ENCODE results near the gene ATP6V0D1.

ATP6V0D1 gene

DNA sequence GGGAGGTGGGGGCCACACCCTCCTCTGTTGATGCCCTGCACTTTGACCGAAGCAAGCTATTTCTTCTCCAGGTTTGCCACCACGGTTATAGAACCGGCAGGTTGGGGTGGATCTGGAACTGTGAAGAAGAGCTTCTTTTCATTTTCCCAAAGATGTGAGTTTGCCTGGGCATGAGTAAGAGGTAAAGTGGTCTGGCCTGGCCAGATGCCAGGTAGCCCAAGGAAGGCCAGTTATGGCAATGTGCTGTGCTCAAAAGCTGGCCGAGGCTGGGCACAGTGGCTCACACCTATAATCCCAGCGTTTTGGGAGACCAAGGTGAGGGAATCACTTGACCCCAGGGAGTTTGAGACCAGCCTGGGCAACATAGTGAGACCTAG is 18.7 kb downstream of the ATP6V0D1 start:
- no peak for DNase-seq

DNA sequence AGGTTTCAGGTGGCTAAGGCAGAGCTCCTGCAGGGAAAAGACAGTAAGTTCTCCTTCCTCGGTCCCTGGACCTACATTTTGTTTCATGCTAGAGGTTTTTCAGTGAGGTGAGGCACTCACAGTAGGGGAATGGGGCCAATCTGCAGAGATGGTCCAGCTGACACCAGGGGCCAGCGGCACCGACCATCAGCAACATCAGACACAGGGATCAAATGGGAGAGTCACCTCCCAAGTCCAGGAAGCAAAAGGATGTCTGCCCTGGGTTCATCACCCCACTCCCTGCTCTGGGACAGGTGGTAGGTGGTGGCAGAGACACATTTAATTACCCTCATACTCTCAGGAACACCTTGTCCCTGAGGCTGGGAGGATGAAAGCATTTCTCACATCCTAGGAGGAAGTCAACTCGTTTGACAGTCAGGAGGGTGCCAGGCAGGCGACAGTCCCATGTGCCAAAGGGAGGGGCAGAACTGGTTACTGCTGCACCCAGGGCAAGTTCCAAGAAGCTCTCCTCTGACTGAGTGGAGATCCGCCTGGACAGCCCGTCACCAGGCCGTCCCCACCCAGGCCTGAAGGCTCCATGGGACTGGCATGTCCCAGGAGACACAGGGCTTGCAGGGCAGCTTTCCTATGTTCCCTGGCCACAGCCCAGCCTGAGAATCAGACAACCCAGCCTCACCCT is 19.2 kb downstream of the ATP6V0D1 start:
- DNase-seq: no peak

DNA sequence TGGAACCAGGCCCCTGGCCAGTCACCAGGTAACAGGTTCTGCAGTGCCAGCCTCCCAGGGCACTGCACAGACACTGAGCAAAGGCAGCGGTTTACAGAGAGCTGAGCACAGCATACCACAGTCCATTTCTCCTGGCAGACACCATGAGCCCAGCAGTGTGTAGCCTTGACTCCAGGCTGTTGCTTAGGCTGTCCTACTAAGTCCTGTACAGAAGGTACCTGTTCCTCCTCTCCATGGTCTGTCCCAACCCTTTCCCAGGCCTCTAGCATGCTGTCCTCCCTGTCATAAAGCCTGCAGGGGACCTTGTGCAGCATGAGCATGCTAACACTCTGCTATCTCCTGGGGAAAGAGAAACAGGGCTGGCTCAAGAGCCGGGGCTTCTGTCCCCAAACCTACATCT is 20.0 kb downstream of the ATP6V0D1 start:
- no peak for DNase-seq

DNA sequence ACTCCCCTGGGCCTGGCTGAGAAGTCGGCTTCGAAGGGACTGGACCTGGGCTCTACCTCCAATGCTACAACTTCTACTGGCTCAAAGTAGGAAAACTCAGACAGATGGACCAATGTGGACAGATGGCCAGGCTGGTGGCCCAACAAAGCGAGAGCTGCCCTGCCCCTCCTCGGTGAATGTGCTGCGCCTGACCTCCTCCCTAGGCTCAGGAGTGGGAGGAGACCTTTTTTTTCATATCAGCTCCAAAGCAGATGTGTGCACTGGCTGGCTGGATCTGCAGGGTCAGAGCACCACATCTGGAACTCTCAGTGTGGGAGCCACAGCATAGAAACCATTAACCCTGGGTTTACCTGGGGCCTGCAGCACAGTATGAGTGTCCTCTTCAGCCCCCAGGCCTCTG is 20.8 kb downstream of the ATP6V0D1 start:
- no peak for DNase-seq

DNA sequence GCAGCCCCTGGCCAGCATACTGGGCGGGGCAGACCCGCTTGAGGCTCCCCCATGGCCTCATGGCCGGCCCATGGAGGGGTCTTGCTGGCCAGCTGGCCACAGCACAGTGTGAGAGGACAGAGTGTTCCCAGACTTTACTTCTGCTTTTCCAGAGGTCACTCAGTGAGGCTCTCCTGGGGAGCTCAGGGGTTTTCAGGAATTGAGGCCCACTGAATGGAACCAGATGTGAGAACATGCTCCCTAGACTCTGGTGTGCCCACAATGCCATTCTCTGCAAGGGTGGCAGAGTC is 21.2 kb downstream of the ATP6V0D1 start:
- no peak for DNase-seq

DNA sequence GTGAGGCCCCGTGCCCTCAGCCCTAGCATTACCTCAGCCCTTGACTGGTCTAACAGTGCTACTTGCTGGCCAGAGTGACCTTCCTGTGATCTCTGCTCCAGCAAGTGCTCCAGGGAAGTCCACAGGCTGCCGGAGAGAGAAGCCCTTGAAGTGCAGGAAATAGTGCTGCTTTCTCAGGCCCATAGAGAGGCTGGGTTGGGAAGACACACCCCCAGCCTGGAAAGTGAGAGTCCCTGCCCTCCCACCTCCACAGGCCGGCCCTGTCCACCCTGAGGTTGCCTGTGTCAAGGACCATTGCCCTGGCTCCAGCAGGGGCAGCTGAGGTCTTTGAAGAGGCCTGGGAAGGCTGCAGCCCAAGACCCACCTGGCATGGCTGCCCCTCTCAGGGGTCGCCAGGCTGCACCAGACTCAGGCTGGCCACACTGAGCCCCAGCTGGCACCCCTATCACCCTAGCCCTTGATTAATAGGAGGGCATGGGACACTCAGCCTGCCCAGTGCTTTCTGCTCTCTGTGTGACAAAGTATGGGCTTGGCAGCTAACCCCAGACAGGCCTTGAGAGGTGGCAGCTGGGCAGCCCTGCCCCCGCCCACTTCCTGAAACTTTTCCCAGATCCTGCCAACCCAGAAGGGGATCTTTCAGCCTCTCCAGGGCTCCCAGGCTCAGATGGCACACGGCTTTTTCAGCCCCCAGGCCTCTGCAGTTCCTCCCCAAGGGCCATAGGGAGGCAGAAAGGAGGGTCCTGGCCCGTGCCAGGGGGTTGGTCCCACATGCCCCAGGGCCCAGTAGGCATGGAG is 21.7 kb downstream of the ATP6V0D1 start:
- no peak for DNase-seq

DNA sequence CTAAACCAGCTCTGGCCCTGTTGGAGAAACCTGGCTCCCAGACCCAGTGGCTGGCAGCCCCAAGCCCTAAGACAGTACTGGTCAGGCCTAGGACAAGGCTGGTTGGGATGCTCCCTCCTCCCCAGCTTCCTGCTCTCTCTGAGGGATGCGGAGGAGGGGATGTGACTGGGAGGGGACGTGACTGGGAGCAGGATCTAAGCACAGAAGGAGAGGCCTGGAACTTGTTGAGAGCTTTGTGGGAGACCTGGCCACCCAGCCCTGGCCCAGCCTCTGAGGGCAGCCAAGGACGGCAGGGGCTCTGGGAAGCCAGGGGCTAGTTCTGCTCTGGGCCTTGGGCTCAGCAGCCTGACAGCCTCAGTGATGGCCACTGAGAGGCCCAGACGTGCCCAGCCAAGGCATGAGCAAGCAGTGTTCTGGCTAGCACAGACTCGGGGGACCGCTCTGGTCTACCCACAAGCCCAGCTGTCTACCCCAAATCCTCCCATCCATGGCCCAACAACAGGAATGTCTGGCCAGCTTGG is 22.8 kb downstream of the ATP6V0D1 start:
- DNase-seq: no peak

DNA sequence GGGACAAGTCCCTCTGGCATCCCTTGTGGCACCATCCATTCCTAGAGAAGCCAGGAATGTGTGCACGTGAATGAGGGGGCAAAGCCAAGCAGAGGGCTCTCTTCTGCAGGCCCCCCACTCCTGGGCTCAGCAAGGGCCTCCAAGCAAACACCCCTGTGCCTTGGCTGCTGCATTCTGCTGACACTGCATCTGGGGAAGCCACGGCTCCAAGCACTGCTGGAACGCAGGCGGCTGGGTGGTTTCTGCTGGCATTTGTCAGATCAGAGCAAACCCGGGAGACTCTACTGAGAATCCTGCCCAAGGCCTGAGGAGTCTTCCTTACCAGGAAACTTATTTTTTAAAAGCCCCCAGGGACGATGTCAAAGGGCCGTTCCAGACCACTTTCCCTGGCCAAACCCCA is 23.3 kb downstream of the ATP6V0D1 start:
- no peak for DNase-seq

DNA sequence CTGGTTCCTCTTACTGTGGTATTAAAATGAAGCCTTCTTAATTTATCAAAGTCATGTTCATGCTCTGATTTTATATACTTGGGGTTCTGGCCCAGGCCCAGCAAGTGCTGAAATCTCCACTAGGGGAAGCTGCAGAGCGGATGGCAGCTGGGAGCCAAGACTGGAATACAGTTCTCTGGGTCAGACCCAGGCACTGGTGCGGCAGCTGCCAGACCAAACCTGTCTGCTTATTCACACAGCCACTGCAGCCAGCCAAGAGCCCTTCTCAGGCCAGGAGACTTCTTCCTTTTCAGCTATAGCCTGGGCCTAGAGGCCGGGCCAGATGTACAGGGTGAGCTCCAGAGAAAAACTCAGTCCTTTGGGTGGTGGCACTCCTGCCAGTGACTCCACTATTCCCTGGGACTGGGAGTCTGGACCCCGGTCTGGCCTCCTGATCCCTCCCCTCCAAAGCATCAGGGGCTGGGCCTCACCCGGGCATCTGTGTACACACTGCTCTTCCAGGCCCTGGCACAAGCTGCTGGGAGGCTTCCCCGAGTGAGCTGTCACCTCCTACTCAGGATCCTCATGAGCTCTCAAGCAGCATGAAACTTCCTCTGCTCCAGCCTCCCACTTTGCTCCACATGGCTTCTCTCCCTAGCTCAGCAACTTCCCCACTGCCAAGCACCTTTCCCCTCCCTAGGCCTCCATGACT is 24.4 kb downstream of the ATP6V0D1 start:
- peak in 1 of 2 donors; percentile 12 for DNase-seq

DNA sequence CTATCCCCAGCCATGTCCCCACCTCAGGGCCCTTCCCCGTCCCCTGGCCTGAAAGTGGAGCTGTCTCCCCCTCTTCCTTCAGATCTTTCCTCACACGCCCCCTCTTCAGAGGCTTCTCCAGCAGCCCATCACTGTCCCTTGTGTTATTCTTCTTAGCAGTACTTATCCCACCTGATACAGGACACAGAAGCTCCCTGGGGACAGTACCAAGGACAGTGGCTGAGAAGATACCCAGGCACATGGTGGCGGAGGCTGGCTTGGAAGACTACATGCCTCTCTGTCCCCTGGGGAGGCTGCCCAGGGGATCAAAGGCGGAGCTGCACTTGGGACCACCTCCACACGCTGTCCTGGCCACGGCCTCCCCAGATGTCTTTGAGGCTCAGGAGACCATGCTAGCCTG is 26.1 kb downstream of the ATP6V0D1 start:
- DNase-seq: no peak

DNA sequence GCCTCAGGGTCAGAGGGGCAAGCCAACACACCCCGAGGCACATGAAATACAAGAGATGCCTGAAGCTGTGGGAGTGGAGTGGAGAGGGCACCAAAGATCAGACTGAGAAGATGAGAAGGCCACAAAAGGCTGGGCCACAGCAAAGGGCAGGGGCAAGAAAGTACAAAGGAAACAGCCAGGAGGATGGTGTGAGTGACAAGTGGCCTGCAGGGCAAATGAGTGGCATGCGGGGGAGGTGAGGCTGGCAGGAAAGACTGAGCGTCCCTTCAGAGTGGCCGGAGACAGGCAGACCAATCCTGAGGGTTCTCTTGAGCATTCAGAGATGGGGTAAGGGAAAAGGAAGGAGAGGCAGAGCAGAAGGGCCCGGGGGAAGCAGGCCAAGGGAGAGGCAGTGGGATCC is 26.9 kb downstream of the ATP6V0D1 start:
- no peak for DNase-seq

DNA sequence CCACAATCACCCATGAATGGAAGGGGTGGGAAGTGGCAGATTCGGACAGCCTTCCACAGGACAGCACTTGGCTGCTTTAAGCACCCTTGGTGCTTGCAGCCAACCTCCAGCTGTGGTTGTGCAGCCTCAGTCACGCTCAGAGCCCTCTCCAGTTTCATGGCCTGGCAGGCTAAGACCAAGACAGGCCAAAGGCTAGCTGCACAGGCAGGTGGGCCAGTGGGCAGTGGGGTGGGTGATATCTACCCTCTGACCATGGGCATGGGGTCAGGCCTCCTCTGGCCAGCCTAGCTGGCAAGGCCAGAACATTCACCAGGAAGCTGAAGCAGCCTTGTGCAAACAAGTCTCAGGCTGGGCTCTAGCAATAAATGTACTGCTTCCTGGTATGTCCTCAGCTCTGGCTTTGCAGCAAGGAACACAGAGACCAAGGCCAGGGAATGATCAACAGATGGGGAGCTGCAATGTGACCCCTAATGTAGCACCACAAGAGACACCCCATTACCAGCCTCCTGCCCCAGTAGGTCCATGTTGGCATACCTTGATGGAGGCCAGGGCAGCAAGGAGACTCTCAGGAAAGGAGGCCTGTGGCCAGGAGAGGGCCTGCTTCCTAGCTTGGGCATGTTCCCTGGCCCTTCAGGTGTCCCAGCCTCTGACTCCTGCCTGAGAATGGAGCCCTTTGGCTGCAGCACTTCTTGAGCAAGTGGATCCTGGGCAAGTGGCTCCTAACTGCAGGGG is 29.1 kb downstream of the ATP6V0D1 start:
- no peak for DNase-seq

DNA sequence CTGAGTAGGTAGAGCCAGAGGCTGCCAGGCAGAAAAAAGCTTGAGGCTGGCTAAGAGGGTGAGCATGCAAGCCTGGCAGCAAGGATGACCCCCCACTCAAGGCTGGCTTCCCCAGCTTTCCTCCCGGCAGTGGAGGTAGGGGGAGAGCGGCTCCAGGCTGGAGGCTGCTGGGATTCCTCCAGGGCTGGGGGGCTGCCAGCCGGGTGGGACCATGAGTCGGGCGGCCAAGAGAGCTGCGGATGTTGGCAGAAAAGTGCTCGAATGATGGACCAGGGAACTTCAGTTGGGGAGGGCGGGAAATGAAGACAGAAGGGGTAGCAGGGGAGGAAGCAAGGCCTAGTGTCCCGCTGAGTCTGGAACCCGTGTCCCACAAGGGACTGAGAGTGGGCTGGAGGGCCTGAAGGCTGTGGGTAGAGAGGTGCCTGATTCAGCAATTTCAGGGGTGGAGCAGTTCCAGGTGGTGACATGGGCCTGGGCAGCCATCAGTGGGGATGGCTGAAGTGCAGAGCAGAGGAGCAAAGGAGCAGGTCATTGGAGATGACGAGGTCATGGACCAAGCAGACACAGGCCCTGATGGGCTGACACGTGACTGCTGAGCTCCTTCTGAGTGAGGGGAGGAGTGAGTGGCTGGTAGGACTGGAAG is 29.8 kb downstream of the ATP6V0D1 start:
- no peak for DNase-seq

DNA sequence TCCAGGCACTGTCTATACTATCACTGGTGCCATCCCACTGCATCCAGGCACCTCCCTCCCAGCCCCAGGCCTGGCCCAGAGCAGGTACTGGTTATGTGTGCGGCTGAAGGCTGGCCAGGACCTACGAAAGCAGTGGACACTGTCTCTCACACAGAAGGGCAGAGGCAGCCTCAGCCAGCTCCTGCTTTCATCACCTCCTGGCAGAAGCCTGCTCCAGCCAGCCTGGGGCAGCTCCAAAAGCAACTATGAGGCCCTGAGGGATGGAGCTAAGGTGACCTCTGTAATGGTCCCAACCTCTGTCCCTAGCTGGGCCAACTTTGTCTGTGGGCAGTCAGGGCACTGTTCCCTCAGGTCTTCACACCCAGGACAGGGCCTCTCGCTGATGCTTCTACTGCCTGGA is 31.2 kb downstream of the ATP6V0D1 start:
- DNase-seq: no peak

DNA sequence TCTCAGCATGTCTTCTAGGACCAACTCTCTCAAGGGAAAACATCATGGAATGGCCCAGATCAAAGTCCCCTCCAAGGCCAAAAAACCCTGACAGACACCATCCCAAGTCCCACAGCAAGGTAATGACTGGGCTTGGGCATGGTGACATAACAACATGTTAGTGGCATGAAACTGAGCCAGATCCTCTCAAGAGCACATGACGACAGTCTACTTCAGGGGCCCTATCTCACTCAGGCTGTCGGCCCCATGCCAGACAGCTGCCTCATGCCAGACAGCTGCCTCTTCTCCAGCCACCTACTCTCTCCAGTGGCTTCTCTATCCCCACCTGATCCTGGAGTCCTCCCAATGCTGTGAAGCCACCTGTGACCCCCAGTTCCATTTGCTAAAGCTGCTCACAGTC is 31.6 kb downstream of the ATP6V0D1 start:
- DNase-seq: no peak

DNA sequence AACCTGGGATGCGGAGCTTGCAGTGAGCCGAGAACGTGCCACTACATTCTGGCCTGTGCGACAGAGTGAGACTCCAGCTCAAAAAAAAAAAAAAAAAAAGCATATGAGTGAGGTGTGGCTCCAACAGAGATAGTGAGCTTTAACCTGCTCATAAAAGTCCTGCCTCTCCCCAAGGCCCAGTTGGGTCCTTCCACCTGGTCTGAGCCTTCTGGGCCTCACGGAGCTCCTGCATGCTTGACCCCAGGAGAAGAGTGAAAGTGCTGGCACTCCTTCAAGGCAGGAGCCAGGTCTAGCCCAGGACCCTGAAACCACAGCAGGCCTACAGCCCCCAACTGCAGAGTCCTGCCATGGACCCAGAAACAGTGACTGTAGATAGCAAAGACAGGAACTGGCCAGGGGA is 32.4 kb downstream of the ATP6V0D1 start:
- no peak for DNase-seq

DNA sequence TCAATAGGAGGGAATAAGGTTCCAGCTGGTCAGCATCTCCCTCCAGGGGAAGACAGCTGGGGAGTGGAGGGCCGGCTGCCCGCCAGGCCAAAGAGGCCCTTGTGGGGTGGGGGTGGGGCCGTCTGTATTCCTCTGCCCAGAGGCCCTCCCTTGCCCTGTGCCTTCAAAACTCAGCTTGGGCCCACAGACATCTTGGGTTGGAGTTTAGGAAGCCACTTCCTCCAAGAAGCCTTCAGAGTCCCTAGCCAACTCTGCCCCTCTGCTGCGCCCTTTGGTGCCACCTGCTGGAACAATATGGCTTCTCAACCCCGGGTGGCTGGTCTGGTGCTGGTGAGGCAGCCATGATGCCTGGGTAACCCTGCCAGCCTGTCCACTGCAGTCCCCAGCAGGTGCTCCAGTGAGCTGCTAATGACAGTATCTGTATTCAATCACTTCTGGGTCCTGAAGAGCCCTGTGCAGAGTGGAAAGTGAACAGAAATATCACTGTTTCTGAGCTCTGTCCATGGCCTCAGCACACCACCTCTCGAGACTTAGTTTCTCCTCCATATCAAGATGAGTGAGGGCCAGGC is 33.4 kb downstream of the ATP6V0D1 start:
- DNase-seq: peak; percentile 49 to 64

DNA sequence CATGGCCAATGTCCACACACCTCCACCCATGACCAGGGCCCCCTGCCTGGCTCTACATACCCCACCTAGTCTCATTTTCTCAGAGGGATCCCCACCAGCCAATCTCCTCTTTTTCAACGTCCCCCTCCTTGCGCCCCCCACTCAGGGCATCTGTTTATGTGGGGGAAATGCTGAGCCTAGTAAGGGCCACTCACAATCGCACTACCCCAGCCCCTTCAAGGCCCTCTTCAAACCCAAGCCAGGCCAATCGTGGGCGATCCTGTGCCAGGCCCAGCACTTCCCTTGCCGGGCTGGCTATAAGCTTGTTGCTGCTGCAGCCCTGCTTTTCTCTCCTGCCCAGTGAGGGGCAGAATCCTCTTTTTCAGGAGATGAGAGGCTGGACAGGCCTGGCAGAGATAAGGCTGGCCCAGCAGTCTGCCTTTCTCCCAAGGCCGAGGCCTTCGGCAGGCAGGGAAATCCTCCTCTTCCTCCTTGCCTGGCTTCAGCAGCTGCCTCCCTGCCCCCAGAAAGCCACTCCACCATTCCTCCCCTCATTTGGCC is 33.9 kb downstream of the ATP6V0D1 start:
- DNase-seq: no peak

DNA sequence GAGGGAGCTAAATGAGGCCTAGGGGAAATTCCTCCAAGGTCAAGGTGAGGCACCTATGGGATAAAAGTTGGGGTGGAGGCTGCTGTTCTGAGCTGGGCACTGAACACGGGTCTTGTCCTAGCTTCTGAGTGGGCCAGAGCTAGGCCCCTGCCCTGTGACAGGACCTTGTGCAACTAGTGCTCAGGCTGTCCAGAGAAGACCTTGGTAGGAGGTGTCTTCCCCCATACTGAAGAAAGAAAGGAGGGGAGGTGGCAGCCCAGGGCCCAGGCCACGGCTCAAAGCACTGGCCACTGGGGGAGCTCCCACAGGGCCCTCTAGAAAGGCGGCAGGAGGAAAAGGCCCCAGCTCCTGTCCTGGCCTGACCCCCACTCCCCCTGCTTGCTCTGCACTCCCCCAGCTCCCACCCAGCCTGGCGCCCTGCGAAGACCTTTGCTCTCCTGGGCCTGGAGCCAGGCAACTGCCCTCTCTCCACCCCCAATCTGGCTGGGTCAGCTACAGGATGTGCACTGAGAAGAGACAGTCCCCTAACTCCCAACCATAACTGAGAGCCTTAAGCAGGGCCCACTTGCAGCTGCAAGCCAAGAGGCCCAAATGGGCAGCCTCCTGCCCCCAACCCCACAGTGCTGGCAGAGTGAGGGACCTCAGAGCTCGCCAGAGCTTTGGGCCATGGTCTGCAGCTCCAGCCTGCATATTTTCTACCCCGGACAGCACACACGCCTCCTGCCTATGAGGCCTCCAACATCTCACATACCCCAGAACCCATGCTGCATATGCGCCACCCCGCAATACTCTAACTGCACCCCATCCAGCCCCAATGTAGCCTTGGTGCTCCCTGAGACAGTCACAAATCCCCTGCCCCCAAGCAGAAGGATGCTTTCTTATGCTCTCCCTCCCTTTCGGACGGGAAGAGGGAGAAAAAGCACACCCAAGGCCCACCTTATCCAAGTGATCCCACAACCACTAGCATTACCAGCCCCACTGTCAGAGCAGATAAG is 34.7 kb downstream of the ATP6V0D1 start:
- no peak for DNase-seq

DNA sequence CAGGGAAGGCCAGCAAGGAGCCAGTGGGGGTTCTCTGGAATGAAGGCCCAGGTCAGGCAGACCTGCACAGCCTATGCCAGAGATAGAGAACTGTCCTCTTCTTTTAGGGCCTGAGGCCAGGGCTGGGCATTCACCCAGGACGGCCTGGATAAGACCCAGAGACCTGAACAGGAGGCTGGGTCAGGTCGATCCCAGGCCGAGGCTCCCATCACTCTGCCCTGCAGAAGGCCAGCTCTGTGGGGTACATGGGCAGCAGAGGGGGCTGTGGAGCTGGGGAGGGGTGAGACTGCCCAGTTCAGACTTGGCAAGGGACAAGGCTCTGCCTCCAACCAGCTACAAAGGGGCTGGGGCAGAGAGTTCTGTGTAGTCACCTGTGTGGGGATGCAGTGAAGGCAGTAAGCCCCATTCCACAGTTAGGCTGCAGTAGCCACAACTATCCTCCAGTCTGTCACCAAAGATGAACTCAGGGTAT is 35.5 kb downstream of the ATP6V0D1 start:
- DNase-seq: no peak

DNA sequence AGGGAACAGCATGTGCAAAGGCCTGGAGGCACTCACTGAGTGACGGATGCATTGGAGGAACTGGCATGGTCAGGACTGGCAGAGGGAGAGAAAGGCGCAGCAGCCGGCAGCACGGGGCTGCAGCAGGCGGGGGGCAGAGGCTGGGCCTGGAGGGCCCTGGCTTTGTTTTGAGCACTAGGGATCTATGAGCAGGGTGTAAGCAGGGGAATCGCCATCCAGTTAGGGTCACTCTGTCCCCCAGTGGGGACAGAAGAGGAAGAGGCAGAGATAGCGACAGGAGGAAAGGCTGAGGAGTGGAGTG is 35.9 kb downstream of the ATP6V0D1 start:
- DNase-seq: no peak

Data from CD4-positive, alpha-beta T cell treated with Interferon alpha-2 for 1 hour (primary cell).